Measurements from ENCODE around the gene CCDC112.

- TF ChIP-seq CTCF (IDR thresholded peaks at IDR 0.05; ENCODE audit: low read depth, low read length) (no peak), POLR2A (IDR thresholded peaks at IDR 0.05; ENCODE audit: extremely low read depth, insufficient read length) (no peak)
These were observed 25.0 kb downstream of the CCDC112 start for GRCh38 chr5:115271295-115272050.

All from NB4 (cell line).